Gastroesophageal sphincter (tissue), 3 donors: ENCODE measurements around the gene PROC.

Experiments used
- CTCF ChIP-seq, 4 experiments: fragments of 200-600 bp in 2 of 4; fragments of 450-650 bp in 2 of 4; sonication (generic) in 1 of 4; IDR thresholded peaks; one replicate each; pipeline ENCODE4 v1.5.1; 2017 to 2019; ENCODE audit warnings: antibody characterized with exemption in 4 of 4, mild to moderate bottlenecking in 2 of 4, moderate library complexity in 2 of 4
- EP300 ChIP-seq: sonication (generic); formaldehyde crosslinking; IDR thresholded peaks from one replicate; pipeline ENCODE4 v1.6.1; 2017; ENCODE audit warnings: antibody characterized with exemption, mild to moderate bottlenecking

- TF ChIP-seq CTCF (IDR thresholded peaks at IDR 0.05) (no peak), EP300 (no peak)
Observed at GRCh38 chr2:127471286-127471988, 53.2 kb downstream of the PROC start.
